Lower leg skin (tissue), 4 donors: ENCODE results near the gene TMEM138. TPM values are rescaled to one million over a fixed set of nuclear protein-coding genes. Genes with fewer than 3 reads are reported as not detected.

Experiments used
- DNase-seq, 2 donors: peaks; one replicate each; pipeline ENCODE4 v3.0.0-alpha.2; 2019; ENCODE audit warnings: low spot score in 2 of 2
- H3K4me3 ChIP-seq: fragments of 200-600 bp; sonication (generic); 2 replicates; pipeline ENCODE4 v1.5.1; 2017; ENCODE audit warnings: mild to moderate bottlenecking, low read depth; ENCODE audit not compliant: poor library complexity, severe bottlenecking
- CTCF ChIP-seq, 3 donors: fragments of 450-650 bp; IDR thresholded peaks; one replicate each; pipeline ENCODE4 v1.5.1; 2016; ENCODE audit warnings: antibody characterized with exemption in 3 of 3, mild to moderate bottlenecking in 3 of 3, moderate library complexity in 2 of 3
- POLR2A ChIP-seq, 2 donors: fragments of 450-650 bp; IDR thresholded peaks; one replicate each; pipeline ENCODE4 v1.6.1; 2016 to 2017; ENCODE audit warnings: antibody characterized with exemption in 2 of 2, mild to moderate bottlenecking in 1 of 2, moderate library complexity in 1 of 2
- WGBS, 2 donors: methylation state at CpG; one replicate each; pipeline ENCODE4 v1.1.5; 2018; 5-methylcytosine and 5-hydroxymethylcytosine counted together
- intact Hi-C: fragments of 100-400 bp; cut with DNase I; formaldehyde crosslinking; loops from one replicate; pipeline ENCODE4 v1.15.0; 2023; ENCODE audit warnings: low total_unique reads
- total RNA-seq, 4 donors: library from RNA; depleted of rRNA; stranded (reverse); fragments of >200 nt; gene quantifications; one replicate each; pipeline ENCODE4 v1.1.0, GENCODE V29; 2016

Gene TMEM138
- total RNA-seq, 4 donors from 2014 or later = 12.7 to 47.2 (median 18.1) TPM

GRCh38 chr11:61343792-61344745, 18.1 kb upstream of the TMEM138 start:
- no peak for DNase-seq
- H3K4me3 ChIP-seq = no peak overlapping the region
- intact Hi-C loops = no loop called here
- WGBS, 2 donors = 90% methylated on average over 23 to 29 of the region's 29 CpGs
- TF ChIP-seq CTCF (IDR thresholded peaks at IDR 0.05) (no peak), POLR2A (IDR thresholded peaks at IDR 0.05) (no peak)

- no peak overlapping the region for H3K4me3 ChIP-seq
- 10 to 23% methylated on average over 3 to 4 of the region's 4 CpGs for WGBS, 2 donors
- intact Hi-C loops = no loop called here
- peak in 1 of 2 donors; percentile 88 for DNase-seq
- TF ChIP-seq POLR2A (IDR thresholded peaks at IDR 0.05) (no peak), CTCF (IDR thresholded peaks at IDR 0.05) (no peak)
These were observed 17.0 kb upstream of the TMEM138 start for GRCh38 chr11:61345170-61345610.

GRCh38 chr11:61345954-61346843, 16.0 kb upstream of the TMEM138 start:
- H3K4me3 ChIP-seq = no peak overlapping the region
- no peak for DNase-seq
- intact Hi-C loops = no loop called here
- TF ChIP-seq CTCF (IDR thresholded peaks at IDR 0.05) = no peak
- 26 to 36% methylated on average over 11 to 12 of the region's 14 CpGs for WGBS, 2 donors

GRCh38 chr11:61347916-61348461, 14.2 kb upstream of the TMEM138 start:
- 75 to 76% methylated on average over 11 of the region's 11 CpGs for WGBS, 2 donors
- no peak for DNase-seq
- TF ChIP-seq POLR2A (IDR thresholded peaks at IDR 0.05) = no peak
- TF ChIP-seq CTCF (IDR thresholded peaks at IDR 0.05) = no peak
- no peak overlapping the region for H3K4me3 ChIP-seq
- intact Hi-C loops = no loop called here

DNA sequence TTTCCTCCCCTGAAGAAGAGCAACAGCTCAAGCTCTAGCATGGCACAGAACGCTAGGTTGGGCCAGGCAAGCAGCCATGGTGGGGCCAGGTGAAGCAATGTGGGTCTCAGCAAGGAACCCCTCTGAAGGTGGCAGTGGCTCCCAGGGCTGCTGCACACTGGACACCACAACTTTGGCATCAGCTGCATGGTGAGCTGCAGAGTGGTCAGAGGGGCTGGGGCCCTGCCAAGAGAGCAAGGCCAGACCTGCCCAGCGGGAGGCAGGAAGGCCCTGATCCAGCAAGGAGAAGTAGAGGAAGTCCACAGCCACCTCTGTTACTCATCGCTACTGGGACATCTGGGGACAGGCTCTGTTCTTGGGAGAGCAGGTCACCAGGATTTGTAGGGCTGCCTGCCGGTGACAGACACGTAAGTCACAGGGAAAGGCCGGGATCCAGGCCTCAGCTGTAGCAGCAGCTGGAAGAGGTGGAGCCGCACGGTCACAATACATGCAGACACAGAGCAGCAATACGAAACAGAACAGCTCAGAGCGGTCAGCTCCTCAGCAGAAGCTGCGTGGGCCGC, 12.9 kb upstream of the TMEM138 start:
- TF ChIP-seq POLR2A (IDR thresholded peaks at IDR 0.05) (no peak), CTCF (IDR thresholded peaks at IDR 0.05) (no peak)
- DNase-seq = no peak
- 81 to 90% methylated on average over 12 of the region's 12 CpGs for WGBS, 2 donors
- no peak overlapping the region for H3K4me3 ChIP-seq
- intact Hi-C loops = no loop called here
